Memory B cell (primary cell): Measurements from ENCODE around the gene SPATA20.
A peak's percentile ranks its signal among the peaks of the same experiment; 100 is the strongest.

ENCODE experiments used
- ATAC-seq: fragments of 150-1000 bp; cut with Tn5 transposase; 2 replicates; pipeline ENCODE4 v1.10.0; 2021; ENCODE audit warnings: low read depth, mild to moderate bottlenecking, moderate library complexity
- DNase-seq, 2 donors: peaks; one replicate each; pipeline ENCODE4 v3.0.0; 2022; ENCODE audit warnings: low spot score in 2 of 2
- H3K27ac Mint-ChIP-seq: one replicate; pipeline ENCODE4 v1.8.0; 2022; ENCODE audit warnings: mild to moderate bottlenecking, moderate library complexity, mixed read lengths
- H3K27me3 Mint-ChIP-seq: one replicate; pipeline ENCODE4 v1.8.0; 2022; ENCODE audit warnings: mixed read lengths
- H3K36me3 Mint-ChIP-seq: one replicate; pipeline ENCODE4 v1.8.0; 2022; ENCODE audit warnings: mild to moderate bottlenecking, mixed read lengths
- H3K4me1 Mint-ChIP-seq: one replicate; pipeline ENCODE4 v1.8.0; 2022; ENCODE audit warnings: mixed read lengths
- H3K4me3 Mint-ChIP-seq: one replicate; pipeline ENCODE4 v1.8.0; 2022; ENCODE audit warnings: mild to moderate bottlenecking, moderate library complexity, mixed read lengths
- H3K9me3 Mint-ChIP-seq: one replicate; pipeline ENCODE4 v1.8.0; 2022; ENCODE audit warnings: mixed read lengths

The SPATA20 gene

DNA sequence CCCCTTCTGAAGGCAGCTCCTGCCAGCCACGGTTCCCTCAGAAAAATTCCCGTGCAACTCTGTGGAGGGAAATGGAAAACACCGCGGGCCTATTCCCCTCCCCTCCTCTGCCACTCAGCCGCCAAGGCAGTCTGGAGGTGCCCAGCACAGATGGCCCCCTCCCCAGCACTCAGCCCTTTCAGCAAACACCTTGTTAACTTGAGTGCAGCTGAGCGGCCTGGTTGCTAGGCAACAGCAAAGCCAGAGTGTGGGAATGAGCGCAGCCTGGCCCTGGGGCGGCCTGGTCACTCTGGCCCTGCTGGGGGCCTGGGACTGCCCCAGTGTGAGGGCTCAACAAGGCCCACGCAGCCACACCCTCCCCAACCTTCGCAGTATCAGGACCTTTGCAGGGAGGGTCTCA, 46.3 kb downstream of the SPATA20 start:
- DNase-seq, result no peak
- no peaks in the 10 kb centered on the region for H3K4me1 Mint-ChIP-seq
- H3K27ac Mint-ChIP-seq, result no peak overlapping the region
- ATAC-seq, result no peak
- no peak overlapping the region for H3K4me3 Mint-ChIP-seq
- H3K27me3 Mint-ChIP-seq, result peaks cover 11% of the 10 kb centered on the region
- no peaks in the 10 kb centered on the region for H3K9me3 Mint-ChIP-seq
- H3K36me3 Mint-ChIP-seq, result no peaks in the 10 kb centered on the region

DNA sequence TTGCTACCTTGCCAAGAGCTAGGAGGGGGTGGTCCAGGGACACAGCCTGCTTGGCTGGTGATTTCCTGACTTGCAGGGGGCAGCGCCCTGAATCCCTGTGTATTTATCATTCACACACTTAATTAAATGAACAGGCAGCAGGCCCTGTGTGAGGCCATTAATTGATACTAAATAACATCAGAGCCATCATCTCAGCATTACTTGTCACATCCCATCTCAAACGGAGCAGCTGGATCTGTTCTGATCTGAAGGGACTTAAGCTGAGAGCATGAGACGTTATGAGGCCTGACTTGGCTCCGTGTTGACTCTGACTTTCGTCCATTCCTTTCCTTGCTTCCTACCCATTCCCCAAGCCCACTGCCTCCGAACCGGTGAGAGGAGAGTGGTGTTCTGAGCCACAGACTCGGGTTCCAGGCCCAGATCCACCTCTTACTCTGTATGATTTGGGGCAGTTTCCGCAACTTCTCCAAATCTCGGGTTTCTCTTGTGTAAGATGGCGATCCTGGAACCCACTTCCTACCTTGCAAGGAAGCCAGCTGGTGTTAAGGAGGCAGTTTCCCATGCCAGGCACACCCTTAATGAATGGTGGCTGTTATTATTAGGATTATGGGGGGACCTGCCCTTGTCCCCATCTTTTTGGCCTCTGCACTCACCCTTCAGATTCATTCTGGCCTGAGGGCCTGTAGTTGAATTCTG, 47.3 kb downstream of the SPATA20 start:
- Mint-ChIP-seq H3K4me3 (no peak overlapping the region), H3K27ac (no peak overlapping the region), H3K4me1 (peaks cover 3% of the 10 kb centered on the region), H3K27me3 (peaks cover 13% of the 10 kb centered on the region), H3K9me3 (no peaks in the 10 kb centered on the region), H3K36me3 (no peaks in the 10 kb centered on the region)
- DNase-seq (no peak), ATAC-seq (no peak)

DNA sequence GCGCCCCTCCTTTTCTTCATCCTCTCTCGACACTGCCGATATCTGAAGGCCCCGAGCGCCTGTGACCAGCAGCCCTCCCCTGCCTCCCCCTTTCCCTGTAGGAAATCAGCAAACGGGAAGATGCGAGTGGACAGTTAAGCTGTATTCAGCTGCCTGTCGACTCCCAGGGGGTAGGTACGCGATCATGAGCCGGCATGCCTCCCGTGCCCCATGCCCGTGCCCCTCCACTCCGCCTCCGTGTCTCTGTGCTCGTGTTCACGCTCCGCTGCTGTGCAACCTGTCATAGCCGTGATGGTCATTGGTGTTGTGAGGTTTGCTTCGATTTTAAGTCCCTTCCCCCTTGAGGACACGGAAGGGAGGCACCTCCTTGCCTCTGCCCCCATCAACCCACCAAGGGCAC, 47.9 kb downstream of the SPATA20 start:
- Mint-ChIP-seq H3K9me3 (no peaks in the 10 kb centered on the region), H3K4me1 (peaks cover 3% of the 10 kb centered on the region), H3K27me3 (peaks cover 13% of the 10 kb centered on the region), H3K27ac (no peak overlapping the region), H3K36me3 (no peaks in the 10 kb centered on the region), H3K4me3 (no peak overlapping the region)
- no peak for ATAC-seq
- DNase-seq, result no peak

- Mint-ChIP-seq H3K4me3 (no peak overlapping the region), H3K9me3 (no peaks in the 10 kb centered on the region), H3K27ac (no peak overlapping the region), H3K36me3 (no peaks in the 10 kb centered on the region), H3K27me3 (peaks cover 18% of the 10 kb centered on the region), H3K4me1 (peaks cover 3% of the 10 kb centered on the region)
- ATAC-seq (no peak), DNase-seq (no peak)
These were observed 49.4 kb downstream of the SPATA20 start for GRCh38 chr17:50596191-50597037.

GRCh38 chr17:50598487-50598886, 51.5 kb downstream of the SPATA20 start:
- Mint-ChIP-seq H3K4me1 (peaks cover 3% of the 10 kb centered on the region), H3K27me3 (peaks cover 24% of the 10 kb centered on the region), H3K36me3 (no peaks in the 10 kb centered on the region), H3K27ac (no peak overlapping the region), H3K9me3 (no peaks in the 10 kb centered on the region), H3K4me3 (no peak overlapping the region)
- DNase-seq (no peak), ATAC-seq (peak; percentile 81)

DNA sequence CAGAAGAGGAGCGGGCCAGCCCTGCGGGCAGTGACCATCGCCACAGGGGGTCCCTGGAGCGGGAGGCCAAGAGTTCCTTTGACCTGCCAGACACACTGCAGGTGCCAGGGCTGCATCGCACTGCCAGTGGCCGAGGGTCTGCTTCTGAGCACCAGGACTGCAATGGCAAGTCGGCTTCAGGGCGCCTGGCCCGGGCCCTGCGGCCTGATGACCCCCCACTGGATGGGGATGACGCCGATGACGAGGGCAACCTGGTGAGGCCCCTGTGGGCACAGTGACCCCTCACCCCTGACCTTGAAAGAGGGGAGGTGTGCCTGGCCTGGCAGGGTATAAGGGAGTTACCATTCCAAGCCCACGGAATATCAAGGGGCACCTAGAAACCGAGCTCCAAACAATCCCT, 52.6 kb downstream of the SPATA20 start:
- Mint-ChIP-seq H3K4me3 (no peak overlapping the region), H3K27ac (no peak overlapping the region), H3K9me3 (no peaks in the 10 kb centered on the region), H3K36me3 (no peaks in the 10 kb centered on the region), H3K4me1 (peaks cover 3% of the 10 kb centered on the region), H3K27me3 (peaks cover 27% of the 10 kb centered on the region)
- DNase-seq (no peak), ATAC-seq (no peak)

DNA sequence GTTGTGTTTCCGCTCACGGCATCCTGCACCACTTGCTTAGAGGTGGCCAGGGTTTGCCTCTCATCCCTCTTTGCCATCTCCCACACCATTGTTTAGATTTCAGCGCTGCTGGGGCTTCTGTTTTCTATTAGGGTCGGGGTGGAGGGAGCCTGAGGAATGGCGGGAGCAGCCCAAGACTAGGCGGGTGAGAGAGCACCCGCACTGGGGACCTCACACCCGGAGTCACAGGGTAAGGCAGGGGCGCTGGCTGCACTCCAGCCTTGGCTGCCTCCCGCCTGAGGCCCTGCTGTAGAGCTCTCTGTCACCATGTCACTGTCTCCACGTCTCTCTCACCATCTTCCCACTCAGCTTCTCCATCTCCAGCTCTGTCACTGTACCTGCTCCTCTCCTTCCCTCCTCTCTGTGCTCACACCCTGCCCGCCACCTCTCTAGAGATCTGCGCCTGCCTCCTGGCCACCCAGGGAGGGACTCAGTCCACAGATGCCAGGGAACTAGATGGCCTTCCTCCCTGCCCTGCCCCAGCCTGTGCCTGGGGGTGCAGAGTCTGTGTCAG, 54.9 kb downstream of the SPATA20 start:
- H3K27me3 Mint-ChIP-seq, result peaks cover 31% of the 10 kb centered on the region
- peaks cover 3% of the 10 kb centered on the region for H3K4me1 Mint-ChIP-seq
- ATAC-seq, result no peak

DNA sequence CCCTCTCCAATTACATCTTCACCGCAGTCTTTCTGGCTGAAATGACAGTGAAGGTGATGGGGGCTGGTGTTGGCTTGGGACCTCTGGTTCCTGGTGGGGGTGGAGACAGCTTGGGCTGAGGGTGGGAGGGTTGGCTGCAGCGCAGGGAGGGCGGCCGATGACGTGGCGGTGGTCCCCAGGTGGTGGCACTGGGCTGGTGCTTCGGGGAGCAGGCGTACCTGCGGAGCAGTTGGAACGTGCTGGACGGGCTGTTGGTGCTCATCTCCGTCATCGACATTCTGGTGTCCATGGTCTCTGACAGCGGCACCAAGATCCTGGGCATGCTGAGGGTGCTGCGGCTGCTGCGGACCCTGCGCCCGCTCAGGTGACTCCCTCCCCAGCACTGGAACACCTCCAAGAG, 55.9 kb downstream of the SPATA20 start:
- Mint-ChIP-seq H3K4me1 (peaks cover 3% of the 10 kb centered on the region), H3K4me3 (no peak overlapping the region), H3K27me3 (peaks cover 30% of the 10 kb centered on the region), H3K9me3 (no peaks in the 10 kb centered on the region), H3K36me3 (no peaks in the 10 kb centered on the region), H3K27ac (no peak overlapping the region)
- DNase-seq (no peak), ATAC-seq (no peak)

More for the DNA sequence above, 54.9 kb downstream of the SPATA20 start:
- no peaks in the 10 kb centered on the region for H3K36me3 Mint-ChIP-seq
- DNase-seq, result no peak
- H3K27ac Mint-ChIP-seq, result no peak overlapping the region
- no peak overlapping the region for H3K4me3 Mint-ChIP-seq
- no peaks in the 10 kb centered on the region for H3K9me3 Mint-ChIP-seq

- no peak overlapping the region for H3K27ac Mint-ChIP-seq
- ATAC-seq, result peak; percentile 53
- no peak for DNase-seq
- no peaks in the 10 kb centered on the region for H3K36me3 Mint-ChIP-seq
- H3K9me3 Mint-ChIP-seq, result no peaks in the 10 kb centered on the region
- H3K4me3 Mint-ChIP-seq, result no peak overlapping the region
- H3K27me3 Mint-ChIP-seq, result peaks cover 30% of the 10 kb centered on the region
- peaks cover 3% of the 10 kb centered on the region for H3K4me1 Mint-ChIP-seq
These were observed 56.4 kb downstream of the SPATA20 start for GRCh38 chr17:50603340-50603739.

- Mint-ChIP-seq H3K27ac (no peak overlapping the region), H3K27me3 (peaks cover 32% of the 10 kb centered on the region), H3K36me3 (no peaks in the 10 kb centered on the region), H3K4me1 (no peaks in the 10 kb centered on the region), H3K4me3 (no peak overlapping the region), H3K9me3 (no peaks in the 10 kb centered on the region)
- ATAC-seq (no peak), DNase-seq (no peak)
These were observed 57.5 kb downstream of the SPATA20 start for GRCh38 chr17:50604513-50604912.

DNA sequence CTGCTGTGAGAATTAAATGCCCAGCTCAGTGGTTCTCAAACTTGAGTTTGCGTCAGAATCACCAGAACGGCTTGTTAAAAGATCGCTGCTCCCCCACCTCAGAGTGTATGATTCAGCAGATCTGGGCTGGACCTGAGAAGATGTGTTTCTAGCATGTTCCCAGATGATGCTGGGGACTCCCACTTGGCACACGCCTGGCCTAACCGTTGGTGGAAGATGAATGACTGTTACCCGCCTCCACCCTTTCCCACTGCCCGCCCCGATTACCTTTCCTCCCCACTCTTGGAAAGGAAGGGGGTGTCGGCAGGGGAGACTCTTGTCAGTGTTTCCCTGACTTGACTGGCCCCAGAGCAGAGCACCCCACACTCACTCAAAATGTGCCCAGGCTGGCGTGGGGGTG, 58.5 kb downstream of the SPATA20 start:
- no peak for ATAC-seq
- Mint-ChIP-seq H3K36me3 (no peaks in the 10 kb centered on the region), H3K4me3 (no peak overlapping the region), H3K4me1 (no peaks in the 10 kb centered on the region), H3K27me3 (peaks cover 31% of the 10 kb centered on the region), H3K27ac (no peak overlapping the region), H3K9me3 (no peaks in the 10 kb centered on the region)
- DNase-seq, result no peak
